ENCODE data around the gene SLC35B2.

The SLC35B2 gene

GRCh38 chr6:44258325-44258863 lies 1.1 kb upstream of the SLC35B2 start:
- Histone ChIP-seq H3K4me2 (ENCODE audit: low read length) (no peak overlapping the region), H3K9me3 (ENCODE audit: control insufficient read depth, low read length) (no peaks in the 10 kb centered on the region), H3K36me3 (ENCODE audit: control insufficient read depth, insufficient read depth, low read length) (no peaks in the 10 kb centered on the region), H3K27me3 (ENCODE audit: control insufficient read depth, insufficient read depth, low read length) (no peaks in the 10 kb centered on the region), H3K79me2 (no peaks in the 10 kb centered on the region), H3K4me1 (peaks cover 15% of the 10 kb centered on the region), H3K9ac (no peak overlapping the region), H2AFZ (peak overlapping the region; percentile 97), H3K27ac (no peak overlapping the region), H3K4me3 (ENCODE audit: low read depth, low read length) (no peak overlapping the region)
- no peak for TF ChIP-seq CTCF (IDR thresholded peaks at IDR 0.05)

GRCh38 chr6:44257753-44258324 lies 511 bp upstream of the SLC35B2 start:
- Histone ChIP-seq H3K4me2 (ENCODE audit: low read length) (peak overlapping the region; percentile 84), H3K4me1 (peaks cover 12% of the 10 kb centered on the region), H3K27ac (peak overlapping the region; percentile 81), H3K79me2 (no peaks in the 10 kb centered on the region), H3K9ac (peak overlapping the region; percentile 0), H2AFZ (peak overlapping the region; percentile 97), H3K36me3 (ENCODE audit: control insufficient read depth, insufficient read depth, low read length) (no peaks in the 10 kb centered on the region), H3K27me3 (ENCODE audit: control insufficient read depth, insufficient read depth, low read length) (no peaks in the 10 kb centered on the region), H3K9me3 (ENCODE audit: control insufficient read depth, low read length) (no peaks in the 10 kb centered on the region), H3K4me3 (ENCODE audit: low read depth, low read length) (peak overlapping the region; percentile 67)
- no peak for TF ChIP-seq CTCF (IDR thresholded peaks at IDR 0.05)

GRCh38 chr6:44256775-44257024 lies 628 bp downstream of the SLC35B2 start:
- peaks cover 12% of the 10 kb centered on the region for H3K4me1 ChIP-seq
- peak overlapping the region; percentile 81 for H3K27ac ChIP-seq
- peak overlapping the region; percentile 60 for H3K4me2 ChIP-seq (ENCODE audit: low read length)
- no peaks in the 10 kb centered on the region for H3K79me2 ChIP-seq
- TF ChIP-seq CTCF (IDR thresholded peaks at IDR 0.05): no peak
- no peaks in the 10 kb centered on the region for H3K27me3 ChIP-seq (ENCODE audit: control insufficient read depth, insufficient read depth, low read length)
- H3K4me3 ChIP-seq (ENCODE audit: low read depth, low read length): peak overlapping the region; percentile 67
- H3K9me3 ChIP-seq (ENCODE audit: control insufficient read depth, low read length): no peaks in the 10 kb centered on the region
- no peaks in the 10 kb centered on the region for H3K36me3 ChIP-seq (ENCODE audit: control insufficient read depth, insufficient read depth, low read length)
- peak overlapping the region; percentile 97 for H2AFZ ChIP-seq
- H3K9ac ChIP-seq: no peak overlapping the region

GRCh38 chr6:44255871-44256774 lies 1.2 kb downstream of the SLC35B2 start:
- Histone ChIP-seq H3K4me1 (peaks cover 12% of the 10 kb centered on the region), H3K9ac (no peak overlapping the region), H3K36me3 (ENCODE audit: control insufficient read depth, insufficient read depth, low read length) (no peaks in the 10 kb centered on the region), H3K4me3 (ENCODE audit: low read depth, low read length) (peak overlapping the region; percentile 67), H2AFZ (peak overlapping the region; percentile 97), H3K79me2 (no peaks in the 10 kb centered on the region), H3K27ac (peak overlapping the region; percentile 81), H3K4me2 (ENCODE audit: low read length) (peak overlapping the region; percentile 60), H3K27me3 (ENCODE audit: control insufficient read depth, insufficient read depth, low read length) (no peaks in the 10 kb centered on the region), H3K9me3 (ENCODE audit: control insufficient read depth, low read length) (no peaks in the 10 kb centered on the region)
- no peak for TF ChIP-seq CTCF (IDR thresholded peaks at IDR 0.05)

Data from parathyroid adenoma (tissue), 2 donors.